Epithelial cell of proximal tubule (primary cell): ENCODE data around the gene ARRDC4. TPM values are rescaled to one million over a fixed set of nuclear protein-coding genes. Genes with fewer than 3 reads are reported as not detected.

Experiments
- DNase-seq: peaks from one replicate; pipeline ENCODE4 v3.0.0-alpha.2; 2011; ENCODE audit warnings: low read depth
- H3K4me3 ChIP-seq: 2 replicates; pipeline ENCODE4 v1.5.1; 2011; ENCODE audit warnings: low read depth, mild to moderate bottlenecking, low read length
- total RNA-seq: library from RNA; depleted of rRNA; stranded (reverse); fragments of >200 nt; gene quantifications from 2 replicates; pipeline ENCODE4 v1.2.3, GENCODE V29; 2015
- TF ChIP-seq, protein P1 (sequence below): conservative IDR thresholded peaks from 2 replicates; pipeline ENCODE4 v1.5.1; 2012; ENCODE audit warnings: low read depth, mild to moderate bottlenecking, low read length

ARRDC4 gene
- total RNA-seq, 1 donor from 2014 or later, result 18.3 TPM

DNA sequence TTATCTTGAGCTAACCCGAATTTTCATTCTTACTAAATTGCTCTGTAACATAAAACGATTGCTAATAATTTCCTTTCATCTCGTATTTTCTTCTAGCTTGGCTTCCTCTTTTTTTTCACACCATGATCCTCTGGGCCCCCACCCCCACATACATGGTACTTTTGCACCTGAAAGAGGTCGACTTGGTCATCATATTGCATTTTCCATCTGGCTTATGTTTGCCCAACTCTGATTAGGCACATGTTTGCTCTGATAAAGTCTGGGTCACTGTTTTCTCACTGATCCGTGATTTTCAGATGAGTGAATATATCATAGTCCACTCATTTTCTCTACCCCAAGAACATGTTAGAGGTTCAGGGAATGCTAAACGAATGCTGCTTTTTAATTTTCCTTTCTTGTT is 49.5 kb downstream of the ARRDC4 start:
- DNase-seq, result no peak
- TF ChIP-seq, protein P1, sequence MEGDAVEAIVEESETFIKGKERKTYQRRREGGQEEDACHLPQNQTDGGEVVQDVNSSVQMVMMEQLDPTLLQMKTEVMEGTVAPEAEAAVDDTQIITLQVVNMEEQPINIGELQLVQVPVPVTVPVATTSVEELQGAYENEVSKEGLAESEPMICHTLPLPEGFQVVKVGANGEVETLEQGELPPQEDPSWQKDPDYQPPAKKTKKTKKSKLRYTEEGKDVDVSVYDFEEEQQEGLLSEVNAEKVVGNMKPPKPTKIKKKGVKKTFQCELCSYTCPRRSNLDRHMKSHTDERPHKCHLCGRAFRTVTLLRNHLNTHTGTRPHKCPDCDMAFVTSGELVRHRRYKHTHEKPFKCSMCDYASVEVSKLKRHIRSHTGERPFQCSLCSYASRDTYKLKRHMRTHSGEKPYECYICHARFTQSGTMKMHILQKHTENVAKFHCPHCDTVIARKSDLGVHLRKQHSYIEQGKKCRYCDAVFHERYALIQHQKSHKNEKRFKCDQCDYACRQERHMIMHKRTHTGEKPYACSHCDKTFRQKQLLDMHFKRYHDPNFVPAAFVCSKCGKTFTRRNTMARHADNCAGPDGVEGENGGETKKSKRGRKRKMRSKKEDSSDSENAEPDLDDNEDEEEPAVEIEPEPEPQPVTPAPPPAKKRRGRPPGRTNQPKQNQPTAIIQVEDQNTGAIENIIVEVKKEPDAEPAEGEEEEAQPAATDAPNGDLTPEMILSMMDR, result no peak
- no peak overlapping the region for H3K4me3 ChIP-seq

- TF ChIP-seq, protein P1, result no peak
- DNase-seq, result no peak
- no peak overlapping the region for H3K4me3 ChIP-seq
These were observed 51.9 kb downstream of the ARRDC4 start for GRCh38 chr15:98012354-98012753.

DNA sequence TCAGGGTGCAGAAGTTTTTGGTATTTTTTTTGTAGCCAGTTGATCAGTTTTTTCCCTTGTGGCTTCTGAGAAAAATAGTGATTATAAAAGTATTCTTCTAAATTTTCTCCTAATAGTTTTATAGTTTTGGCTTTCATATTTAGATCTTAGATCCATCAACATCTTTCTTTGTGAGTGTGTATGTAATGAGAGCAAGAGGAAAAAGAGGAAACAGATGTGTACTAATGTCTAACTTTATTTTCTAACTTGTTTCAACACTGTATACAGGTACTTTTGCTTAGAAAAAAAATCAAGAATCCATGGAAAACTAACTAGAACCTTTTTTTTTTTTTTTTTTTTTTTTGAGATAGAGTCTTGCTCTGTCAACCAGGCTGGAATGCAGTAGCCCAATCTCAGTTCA is 53.1 kb downstream of the ARRDC4 start:
- TF ChIP-seq, protein P1, result no peak
- no peak overlapping the region for H3K4me3 ChIP-seq
- DNase-seq, result no peak

GRCh38 chr15:98017150-98017964 is 56.9 kb downstream of the ARRDC4 start:
- DNase-seq, result no peak
- TF ChIP-seq, protein P1, result no peak
- H3K4me3 ChIP-seq, result no peak overlapping the region

- no peak for DNase-seq
- no peak overlapping the region for H3K4me3 ChIP-seq
- TF ChIP-seq, protein P1, result no peak
These were observed 58.4 kb downstream of the ARRDC4 start for GRCh38 chr15:98018761-98019351.
